GM21576 (cell line): ENCODE data around the gene FGD5.

ENCODE experiments used
- ATAC-seq: cut with Tn5 transposase; IDR thresholded peaks from one replicate; pipeline ENCODE4 v1.9.1; 2021; ENCODE audit warnings: mild to moderate bottlenecking, moderate library complexity; ENCODE audit not compliant: unreplicated experiment

FGD5 gene

DNA sequence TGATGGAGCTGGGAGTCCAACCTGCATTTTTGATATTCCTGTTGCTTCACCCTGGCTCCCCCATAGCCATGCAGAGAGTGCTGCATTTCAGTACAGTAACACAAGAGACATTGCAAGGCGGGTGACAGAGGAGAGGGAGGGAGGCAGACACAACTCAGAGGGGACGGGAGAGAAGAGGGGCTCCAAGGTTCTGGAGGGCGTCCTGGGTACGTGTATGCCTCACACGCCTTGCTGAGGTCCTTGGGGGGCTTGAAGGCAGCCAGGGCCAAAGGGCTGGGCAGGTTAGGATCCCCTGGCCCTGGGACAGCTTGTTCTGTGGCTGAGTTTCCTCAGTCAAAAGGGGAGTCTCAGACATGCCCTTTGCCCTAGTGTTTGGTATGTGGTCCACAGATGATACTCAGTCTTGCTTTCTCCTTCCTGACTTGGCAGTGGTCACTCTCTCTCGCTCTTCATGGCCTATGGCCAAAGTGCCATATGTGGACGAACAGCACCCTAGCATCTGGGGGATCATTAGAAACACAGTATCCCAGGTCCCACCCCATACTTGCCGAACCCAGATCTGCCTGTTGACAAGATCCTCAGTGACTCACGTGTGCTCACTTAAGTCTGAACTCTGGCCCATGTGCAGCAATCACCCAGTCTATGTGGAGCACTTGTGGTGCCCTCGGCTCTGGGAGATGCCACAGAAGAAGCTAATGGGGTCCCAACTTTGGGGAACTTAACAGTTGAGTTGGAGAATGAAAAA is 52.9 kb downstream of the FGD5 start:
- no peak for ATAC-seq

DNA sequence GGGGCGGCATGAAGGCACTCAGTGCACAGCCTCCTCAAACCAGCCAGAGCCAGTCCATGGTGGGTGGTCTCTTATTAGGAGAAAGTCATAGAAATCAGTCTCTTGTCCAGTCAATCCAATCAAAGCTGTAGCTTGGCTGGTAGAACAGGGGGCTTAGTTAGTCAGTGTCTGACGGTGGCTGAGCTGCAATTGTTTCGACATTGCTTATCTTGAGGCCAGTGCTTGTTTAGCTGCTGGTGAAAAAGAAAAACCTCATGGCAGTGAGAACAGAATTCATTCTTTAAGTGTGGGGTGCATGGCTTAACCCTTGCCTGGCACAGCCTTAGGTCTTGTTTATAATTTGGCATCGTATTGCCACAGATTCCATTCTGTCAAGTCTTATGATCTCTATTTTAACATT is 53.9 kb downstream of the FGD5 start:
- no peak for ATAC-seq

DNA sequence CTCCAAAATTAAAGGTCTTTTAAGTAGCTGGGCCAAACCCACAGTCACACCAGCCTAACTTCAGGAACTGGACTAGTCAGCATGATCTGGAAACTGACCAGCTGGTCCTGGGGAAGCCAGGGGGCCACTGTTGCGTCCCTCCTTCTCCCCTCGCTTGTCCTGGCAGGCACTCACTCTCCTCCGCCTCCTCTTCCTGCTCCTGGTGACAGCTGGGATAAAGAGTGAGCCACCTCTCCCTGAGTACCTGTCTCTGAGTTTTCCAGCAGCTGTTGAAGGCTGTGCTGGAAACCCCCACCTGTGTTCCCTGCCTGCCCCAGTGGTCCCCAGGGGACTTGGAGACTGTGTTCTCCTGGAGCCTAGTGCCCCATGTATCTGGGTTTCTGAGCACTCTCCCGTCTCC is 56.0 kb downstream of the FGD5 start:
- no peak for ATAC-seq

DNA sequence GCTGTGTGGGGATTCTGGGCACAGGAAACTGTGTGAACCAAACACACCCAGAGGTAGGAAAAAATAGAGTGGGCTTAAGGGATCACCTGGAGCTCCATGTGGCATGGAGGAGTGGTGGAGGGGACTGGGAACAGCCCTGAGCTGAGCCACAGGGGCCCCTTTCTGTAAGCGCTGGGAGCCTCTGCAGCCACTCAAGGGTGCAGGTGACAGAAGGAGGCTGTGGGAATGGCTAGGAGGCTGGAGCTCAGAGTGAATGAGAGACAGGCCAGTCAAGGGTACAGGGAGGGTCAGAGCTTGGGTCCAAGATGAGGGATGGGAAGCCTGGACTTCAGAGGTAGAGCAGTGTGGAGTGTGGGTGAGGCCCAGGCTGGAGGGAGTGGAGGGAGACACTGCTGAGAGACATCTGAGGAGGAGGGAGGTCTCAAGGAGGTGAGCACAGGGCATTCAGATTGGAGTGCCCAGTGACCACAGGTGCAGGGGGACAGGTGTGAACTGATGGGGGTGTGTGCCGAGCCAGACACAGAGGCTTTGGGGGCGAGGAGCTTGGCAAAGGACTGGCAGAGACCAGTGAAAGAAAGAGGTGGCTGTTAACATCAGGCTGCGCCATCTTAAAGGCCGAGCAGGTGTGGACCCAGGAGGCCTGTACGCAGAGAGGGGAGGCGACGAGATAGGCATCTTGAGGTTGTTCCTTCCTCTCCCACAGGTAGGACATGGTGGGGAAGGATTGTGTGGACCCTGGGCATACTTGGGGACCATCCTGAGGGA is 56.8 kb downstream of the FGD5 start:
- no peak for ATAC-seq

DNA sequence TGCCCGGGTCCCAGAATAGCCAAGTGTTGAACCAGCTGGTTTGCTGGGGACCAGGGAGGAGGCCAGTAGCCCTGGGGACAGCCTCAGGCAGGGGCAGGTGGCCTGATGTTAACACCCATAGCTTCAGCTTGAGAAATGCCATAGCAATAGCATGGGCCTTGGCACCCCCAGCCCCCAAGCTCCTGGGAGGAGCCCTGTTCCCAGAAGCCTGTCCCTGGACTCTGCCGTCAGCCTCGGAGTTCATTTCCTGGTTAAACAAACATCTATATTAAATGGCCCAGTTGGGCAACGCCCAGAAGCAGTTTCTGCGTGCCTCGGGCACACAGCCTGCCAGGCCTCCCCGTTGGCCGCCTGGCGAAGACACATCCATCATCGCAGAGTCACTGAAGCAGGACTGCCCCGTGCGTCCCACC is 58.2 kb downstream of the FGD5 start:
- no peak for ATAC-seq

DNA sequence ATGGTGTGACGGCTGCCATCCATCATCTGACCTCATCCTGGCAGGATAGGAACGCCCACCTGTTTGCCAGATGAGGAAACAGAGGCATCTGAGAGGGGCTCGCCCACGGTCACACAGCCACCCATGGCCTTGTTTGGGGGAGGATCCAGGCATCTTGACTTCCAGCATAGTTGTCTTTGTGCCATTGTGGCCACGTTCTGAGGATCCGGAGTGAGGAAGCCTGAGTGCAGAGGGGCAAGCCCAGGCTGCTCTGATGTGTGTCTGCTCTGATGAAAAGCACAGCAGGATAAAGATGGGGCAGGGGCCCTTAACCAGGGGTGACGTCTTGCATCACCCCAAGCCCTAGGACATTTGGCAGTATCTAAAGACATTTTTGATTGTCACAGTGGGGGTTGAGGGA is 58.7 kb downstream of the FGD5 start:
- ATAC-seq = no peak

DNA sequence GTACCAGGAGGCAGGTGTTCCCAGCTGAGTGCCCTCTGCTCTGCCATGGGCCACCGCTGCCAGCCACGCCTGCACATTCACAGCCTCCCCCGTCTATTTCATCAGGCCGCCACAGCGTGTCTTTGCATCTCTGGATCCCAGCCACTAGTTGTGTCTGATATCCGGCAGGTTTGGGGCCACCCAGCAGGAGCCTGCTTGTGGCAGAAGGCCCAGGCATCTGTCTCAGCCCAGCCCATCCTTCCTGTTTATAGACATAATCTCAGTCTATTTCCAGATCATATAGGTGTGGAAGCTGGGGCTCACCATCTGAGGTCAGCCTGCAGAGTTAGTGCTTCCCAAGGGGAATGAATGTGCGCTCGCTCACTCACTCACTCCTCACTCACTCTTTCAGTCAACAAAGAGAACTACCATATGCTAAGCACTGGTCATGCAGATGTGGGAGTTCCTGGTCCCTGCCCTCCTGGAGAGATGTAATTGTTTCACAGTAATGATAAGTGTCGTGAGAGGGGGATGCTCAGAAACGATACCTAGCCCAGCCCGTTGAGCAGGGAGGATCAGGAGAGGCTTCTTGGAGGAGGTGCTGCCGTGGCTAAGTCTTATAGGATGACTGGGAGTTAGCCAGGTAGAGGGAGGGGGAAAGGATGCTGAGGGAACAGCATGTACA is 60.6 kb downstream of the FGD5 start:
- no peak for ATAC-seq

DNA sequence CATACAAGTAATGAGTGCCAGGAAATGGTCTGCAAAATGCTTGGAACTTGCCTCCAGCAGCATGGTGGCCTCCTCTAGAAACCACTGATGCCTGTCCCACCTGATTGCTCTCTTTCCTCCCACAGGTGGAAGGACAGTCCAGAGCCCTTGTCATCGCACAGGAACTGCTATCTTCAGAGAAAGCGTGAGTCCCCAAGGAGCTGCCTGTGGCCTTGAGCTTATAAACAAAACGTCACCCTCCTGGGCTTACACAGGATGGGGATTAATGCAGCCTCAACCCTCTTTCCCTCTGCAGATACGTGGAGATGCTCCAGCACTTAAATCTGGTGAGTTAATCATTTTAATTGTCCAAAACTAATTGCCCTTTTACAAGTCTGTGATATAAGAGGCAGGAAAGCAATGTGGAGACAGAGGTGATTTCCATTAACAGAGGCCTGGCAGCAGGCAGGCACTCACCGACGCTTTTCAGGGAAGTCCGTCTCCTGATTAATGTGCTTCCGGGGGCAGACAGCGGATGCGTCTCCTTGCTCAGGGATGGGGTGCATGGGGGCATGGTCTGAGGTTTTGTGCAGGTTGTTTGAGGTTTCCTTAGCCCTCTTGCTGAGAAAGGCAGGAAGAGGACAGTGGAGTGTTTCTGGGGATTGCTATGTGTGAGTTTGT is 61.8 kb downstream of the FGD5 start:
- ATAC-seq = no peak

DNA sequence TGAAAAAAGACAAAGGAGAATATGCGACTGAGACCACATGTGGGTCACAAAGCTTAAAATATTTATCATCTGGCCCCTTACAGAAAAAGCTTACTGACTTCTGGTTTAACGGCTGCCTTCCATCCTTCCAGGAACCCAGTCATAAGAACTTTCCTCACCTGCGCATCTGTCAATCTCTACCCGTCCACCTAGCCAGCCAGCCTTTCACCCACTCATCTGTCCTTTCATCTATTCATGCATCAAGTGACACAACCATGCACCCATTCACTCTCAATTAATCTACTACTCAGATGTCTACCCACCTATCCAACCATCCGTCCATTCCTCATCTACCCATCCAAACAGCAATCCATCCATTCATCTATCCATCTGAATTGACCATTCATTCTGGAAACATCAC is 64.5 kb downstream of the FGD5 start:
- ATAC-seq = no peak

DNA sequence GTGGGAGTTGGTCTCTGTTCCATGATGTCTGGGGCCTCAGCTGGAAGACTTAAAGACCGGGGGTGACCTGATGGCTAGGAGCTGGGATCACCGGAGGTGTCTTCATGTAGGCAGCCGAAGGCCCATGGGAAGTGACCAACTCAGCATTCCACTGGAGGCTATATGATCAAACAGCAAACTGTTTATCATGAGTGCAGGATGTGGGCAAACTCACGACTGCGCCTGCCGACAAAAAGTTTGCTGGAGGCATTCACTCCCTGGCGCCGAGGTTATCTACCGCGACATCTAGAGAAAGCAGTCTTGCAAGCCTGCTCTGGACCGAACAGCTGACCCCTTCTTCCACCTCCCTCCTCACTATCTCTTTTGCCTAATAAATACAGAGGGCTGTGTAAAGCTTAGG is 65.9 kb downstream of the FGD5 start:
- no peak for ATAC-seq

DNA sequence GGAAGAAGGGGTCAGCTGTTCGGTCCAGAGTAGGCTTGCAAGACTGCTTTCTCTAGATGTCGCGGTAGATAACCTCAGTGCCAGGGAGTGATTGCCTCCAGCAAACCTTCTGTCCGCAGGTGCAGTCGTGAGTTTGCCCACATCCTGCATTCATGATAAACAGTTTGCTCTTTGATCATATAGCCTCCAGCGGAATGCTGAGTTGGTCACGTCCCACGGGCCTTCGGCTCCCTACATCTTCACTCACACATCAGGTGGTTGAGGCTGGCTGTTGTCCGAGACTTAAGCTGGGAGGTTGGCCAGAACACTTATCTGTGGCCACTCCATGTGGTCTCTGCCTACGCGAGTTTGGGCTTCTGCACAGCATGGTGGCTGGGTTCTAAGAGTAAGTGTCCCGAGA is 66.5 kb downstream of the FGD5 start:
- ATAC-seq = no peak

DNA sequence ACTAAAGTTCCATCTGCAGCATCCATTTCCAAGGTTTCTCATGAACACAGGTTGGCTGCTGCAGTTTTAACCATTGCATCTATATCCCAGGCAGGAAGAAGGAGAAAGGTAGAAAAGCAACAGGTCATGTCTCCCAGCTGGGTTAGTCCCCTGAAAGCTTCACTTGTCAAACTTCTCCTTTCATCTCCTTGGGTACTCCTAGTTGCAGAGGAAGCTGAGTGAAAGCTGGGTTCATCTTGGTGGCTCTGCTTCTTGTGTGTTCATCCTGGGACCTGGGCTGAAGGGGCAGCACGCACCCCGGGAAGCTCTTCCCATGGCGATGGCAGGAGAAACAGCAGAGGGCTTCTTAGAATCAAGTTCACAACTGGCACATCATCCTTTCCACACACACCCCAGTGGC is 67.3 kb downstream of the FGD5 start:
- ATAC-seq = no peak

DNA sequence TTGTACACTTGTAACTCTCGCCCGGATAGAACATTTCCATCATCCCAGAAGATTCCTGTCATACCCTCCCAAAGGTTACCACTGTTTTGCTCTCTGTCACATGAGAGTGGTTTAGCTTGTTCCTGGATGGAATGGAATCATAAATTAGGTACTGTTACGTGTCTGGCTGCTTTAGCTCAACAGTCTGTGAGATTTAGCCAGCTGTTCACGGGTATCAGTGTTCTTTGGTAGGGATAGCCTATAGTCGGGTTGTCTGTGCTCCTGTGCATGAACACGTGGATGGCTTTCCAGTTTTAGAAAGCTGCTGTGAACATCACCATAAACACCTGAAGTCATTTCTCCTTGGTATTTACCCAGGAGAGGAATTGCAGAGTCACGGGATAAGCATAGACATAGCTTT is 70.4 kb downstream of the FGD5 start:
- no peak for ATAC-seq

DNA sequence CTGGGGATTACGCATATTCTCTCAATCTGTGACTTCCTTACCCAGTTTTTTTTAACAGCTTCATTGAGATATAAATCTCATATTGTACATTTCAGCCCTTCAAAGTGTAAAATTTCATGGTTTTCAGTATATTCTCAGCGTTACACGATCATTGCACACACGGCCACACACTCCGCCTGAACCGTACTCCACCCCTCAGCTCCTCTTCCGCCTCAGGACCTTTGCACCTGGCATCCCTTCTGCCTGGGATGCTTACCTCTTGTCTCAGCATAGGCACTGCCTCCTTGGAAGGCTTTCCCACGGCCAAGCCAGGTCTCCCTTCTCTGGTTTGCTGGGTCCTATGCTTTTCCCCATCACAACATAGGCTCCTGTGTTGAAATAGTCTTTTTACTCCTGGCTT is 71.2 kb downstream of the FGD5 start:
- ATAC-seq = no peak

DNA sequence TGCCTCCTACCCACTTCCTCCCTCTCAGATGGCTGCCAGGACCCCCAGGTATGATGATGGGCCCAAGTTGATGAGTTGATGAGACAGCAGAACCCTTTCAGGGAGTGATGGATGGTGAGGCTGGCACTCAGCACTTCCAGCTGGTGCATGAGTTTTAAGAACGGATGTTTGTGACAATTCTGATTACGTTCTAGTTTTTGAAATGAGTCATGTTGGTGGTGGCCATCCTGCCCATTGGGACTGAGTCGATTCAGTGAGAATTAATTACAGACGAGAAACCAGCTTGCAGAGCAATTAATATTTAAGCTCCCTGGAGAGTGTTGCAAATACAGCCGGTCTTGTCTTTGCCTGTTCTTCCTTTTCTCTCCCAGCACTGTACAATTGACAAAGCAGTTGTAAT is 71.7 kb downstream of the FGD5 start:
- no peak for ATAC-seq

DNA sequence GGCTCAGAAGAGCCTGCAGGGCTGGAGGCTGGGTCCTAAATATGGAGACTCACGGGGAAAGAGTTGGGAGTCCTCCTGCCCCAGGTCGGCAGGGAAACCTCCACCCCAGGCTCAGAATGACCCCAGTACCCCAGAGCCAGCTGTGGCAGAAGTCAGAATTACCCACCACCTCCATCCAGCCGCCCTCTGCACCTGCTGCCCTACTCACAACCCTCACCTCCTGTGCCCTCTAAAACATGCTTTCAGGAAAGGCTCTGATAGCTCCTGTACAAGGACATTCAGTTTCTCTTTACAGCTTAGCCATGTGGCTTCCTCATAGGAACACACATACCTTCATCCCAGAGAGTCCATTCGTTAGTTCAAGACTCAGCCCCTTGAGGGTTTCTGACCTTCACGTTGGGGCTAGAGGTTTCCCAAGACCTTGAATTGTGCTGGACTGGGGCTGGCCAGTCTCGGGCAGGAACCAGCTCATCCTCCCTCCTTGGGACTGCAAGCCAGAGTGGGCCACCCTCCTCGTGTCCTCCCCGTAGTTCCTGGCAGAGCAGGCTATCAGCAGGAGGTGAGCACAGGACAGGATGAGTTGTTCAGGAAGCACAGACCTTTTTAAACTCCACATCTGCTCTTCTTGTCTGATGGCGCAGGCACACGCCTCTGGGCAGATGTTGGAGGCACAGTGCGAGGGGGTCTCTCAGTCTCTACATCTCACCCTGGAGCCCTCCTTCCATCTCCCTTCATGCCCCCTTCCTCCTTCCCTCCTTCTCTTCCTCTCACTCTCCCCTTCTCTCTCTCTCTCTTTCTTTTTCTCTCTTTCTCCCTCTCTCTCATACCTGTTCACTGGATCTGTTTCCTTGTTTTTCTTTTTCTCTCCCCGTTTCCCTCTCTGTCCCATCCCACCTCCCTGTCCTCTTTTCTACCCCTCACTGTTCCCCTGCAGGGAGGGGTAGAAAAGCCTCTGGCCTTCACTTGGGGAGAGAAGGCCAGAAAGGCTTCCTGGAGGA is 72.7 kb downstream of the FGD5 start:
- no peak for ATAC-seq

DNA sequence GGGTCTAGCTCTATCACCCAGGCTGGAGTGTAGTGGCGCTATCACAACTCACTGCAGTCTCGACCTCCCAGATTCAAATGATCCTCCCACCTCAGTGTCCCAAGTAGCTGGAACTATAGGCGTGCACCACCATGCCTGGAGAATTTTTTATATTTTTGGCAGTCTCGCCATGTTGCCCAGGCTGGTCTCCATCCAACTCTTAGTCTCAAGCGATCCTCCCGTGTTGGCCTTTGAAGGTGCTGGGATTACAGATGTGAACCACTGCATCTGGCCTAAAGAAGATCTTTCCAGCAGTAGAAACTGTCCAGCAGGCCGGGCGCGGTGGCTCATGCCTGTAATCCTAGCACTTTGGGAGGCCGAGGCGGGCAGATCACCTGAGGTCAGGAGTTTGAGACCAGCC is 73.5 kb downstream of the FGD5 start:
- ATAC-seq = no peak

DNA sequence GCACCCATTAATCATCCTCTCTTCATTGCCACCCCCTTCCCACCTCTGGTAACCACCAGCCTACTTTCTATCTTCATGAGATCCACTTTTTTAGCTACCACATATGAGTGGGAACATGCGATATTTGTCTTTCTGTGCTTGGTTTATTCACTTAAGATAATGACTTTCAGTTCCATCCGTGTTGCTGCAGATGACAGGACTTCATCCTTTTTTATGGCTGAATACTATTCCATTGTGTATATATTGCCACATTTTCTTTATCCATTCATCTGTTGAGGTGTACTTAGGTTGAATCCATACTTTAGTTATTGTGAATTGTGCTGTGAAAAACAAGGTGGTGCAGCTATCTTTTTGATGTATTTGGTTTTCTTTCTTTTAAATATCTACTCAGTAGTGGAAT is 75.3 kb downstream of the FGD5 start:
- ATAC-seq = no peak

DNA sequence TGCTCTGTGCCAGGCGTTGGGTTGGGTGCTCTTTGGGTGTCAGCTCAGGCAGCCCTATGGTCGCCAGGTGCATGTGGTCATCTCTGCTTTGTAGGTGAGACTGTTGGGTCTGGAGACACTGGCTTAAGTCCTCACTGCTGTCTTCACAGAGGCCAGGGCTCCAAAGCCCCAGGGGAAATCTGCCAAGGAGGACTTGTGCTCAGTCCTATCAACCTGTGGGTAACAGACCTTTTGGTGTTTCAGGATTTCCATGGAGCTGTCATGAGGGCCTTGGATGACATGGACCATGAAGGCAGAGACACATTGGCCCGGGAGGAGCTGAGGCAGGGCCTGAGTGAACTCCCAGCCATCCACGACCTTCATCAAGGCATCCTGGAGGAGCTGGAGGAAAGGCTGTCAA is 78.5 kb downstream of the FGD5 start:
- ATAC-seq = no peak

DNA sequence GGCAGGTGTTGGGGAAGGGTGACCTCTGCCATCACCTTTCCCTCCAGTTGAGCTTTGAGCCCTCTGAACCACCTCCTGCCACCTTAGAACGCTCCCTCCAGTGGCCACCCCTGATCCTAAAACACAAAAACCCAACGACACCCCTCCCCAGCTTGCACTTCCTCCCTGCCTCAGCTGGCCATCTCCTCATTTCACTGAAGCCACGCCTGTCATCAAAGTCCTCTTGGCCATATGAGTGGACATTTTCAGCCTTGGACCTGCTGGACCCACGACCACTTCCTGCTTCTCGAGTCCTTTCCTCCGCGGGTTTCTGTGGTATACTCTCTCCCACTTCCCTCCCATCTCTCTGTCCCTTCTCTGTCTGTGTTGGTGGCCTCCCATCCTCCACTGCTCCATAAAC is 80.2 kb downstream of the FGD5 start:
- ATAC-seq = no peak
